Fibroblast of peridontal ligament (primary cell): ENCODE data around the gene SMIM43.

Source experiments
- DNase-seq: peaks from one replicate; pipeline ENCODE4 v3.0.0-alpha.2; 2010; ENCODE audit errors: extremely low read depth

Gene SMIM43

GRCh38 chr4:121783210-121783609 is 18.2 kb upstream of the SMIM43 start:
- peak; percentile 33 for DNase-seq

- DNase-seq = no peak
These were observed 14.1 kb upstream of the SMIM43 start for GRCh38 chr4:121778991-121779628.

GRCh38 chr4:121777625-121778024 is 12.7 kb upstream of the SMIM43 start:
- no peak for DNase-seq

GRCh38 chr4:121776610-121777401 is 11.8 kb upstream of the SMIM43 start:
- no peak for DNase-seq

- DNase-seq = no peak
These were observed 8.9 kb upstream of the SMIM43 start for GRCh38 chr4:121773883-121774282.

GRCh38 chr4:121771869-121772268 is 6.9 kb upstream of the SMIM43 start:
- DNase-seq = no peak

GRCh38 chr4:121769341-121769740 is 4.4 kb upstream of the SMIM43 start:
- DNase-seq = no peak

GRCh38 chr4:121767166-121767565 is 2.2 kb upstream of the SMIM43 start:
- no peak for DNase-seq

GRCh38 chr4:121765971-121766538 is 1.1 kb upstream of the SMIM43 start:
- DNase-seq = no peak

GRCh38 chr4:121765368-121765705 is 373 bp upstream of the SMIM43 start:
- DNase-seq = no peak

- peak; percentile 10 for DNase-seq
These were observed 662 bp downstream of the SMIM43 start for GRCh38 chr4:121764303-121764701.

- DNase-seq = no peak
These were observed 4.8 kb downstream of the SMIM43 start for GRCh38 chr4:121760205-121760604.

- DNase-seq = peak; percentile 56
These were observed 5.9 kb downstream of the SMIM43 start for GRCh38 chr4:121758925-121759568.

GRCh38 chr4:121752142-121752541 is 12.8 kb downstream of the SMIM43 start:
- peak; percentile 34 for DNase-seq

GRCh38 chr4:121749225-121749624 is 15.7 kb downstream of the SMIM43 start:
- no peak for DNase-seq

GRCh38 chr4:121742794-121743193 is 22.2 kb downstream of the SMIM43 start:
- DNase-seq = no peak

GRCh38 chr4:121741751-121742150 is 23.2 kb downstream of the SMIM43 start:
- DNase-seq = peak; percentile 25

- no peak for DNase-seq
These were observed 24.1 kb downstream of the SMIM43 start for GRCh38 chr4:121740796-121741409.

- DNase-seq = no peak
These were observed 25.4 kb downstream of the SMIM43 start for GRCh38 chr4:121739575-121739974.

GRCh38 chr4:121738780-121739535 is 26.0 kb downstream of the SMIM43 start:
- peak; percentile 68 for DNase-seq

- no peak for DNase-seq
These were observed 27.0 kb downstream of the SMIM43 start for GRCh38 chr4:121737846-121738554.
